ENCODE data around the gene FAM180B.
A peak's percentile ranks its signal among the peaks of the same experiment; 100 is the strongest.
"Not testable (repeated sequence)": the region's sequence is repeated elsewhere in the genome, so short reads cannot be mapped to it uniquely, and the experiment has no call there.

FAM180B gene, protein sequence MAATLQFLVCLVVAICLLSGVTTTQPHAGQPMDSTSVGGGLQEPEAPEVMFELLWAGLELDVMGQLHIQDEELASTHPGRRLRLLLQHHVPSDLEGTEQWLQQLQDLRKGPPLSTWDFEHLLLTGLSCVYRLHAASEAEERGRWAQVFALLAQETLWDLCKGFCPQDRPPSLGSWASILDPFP

DNA sequence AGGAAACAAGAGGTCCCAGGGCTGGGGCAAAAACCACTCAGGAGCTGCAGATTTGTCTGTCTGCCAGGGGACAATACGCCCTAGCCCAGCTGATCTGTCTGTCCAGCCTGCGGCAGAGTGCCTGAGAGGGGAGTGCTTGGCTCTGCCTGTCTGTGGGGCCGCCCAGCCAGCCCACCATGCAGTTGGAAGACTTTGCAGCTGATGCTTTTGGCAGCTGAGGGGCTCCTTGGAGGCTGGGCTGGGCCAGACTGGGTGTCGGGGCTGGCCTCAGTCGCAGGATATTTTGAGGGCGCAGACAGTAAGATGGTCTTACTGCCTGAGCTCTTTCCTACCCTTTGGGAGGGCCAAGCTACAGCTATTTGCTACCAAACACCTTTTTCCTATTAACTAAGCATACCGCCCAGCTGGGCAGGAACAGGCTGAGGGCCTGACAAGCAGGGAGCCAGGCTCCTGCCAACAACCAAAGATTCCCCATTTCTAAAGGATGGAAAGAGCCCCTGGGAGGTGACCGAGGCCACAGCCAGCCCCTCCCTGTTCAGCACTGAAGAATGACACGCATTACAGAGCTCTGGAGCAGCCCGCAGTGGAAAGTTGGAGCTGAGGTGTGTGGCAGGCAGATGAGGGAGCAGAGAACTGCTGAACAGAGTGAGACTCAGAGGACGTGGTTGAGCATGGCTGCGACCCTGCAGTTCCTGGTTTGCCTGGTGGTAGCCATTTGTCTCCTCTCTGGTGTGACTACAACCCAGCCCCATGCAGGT is at the start of gene FAM180B:
FAM180B (plus strand) TSS at position 581 of the 758 bp plus-strand sequence; CDS start at position 672, 91 bp downstream.
- DNase-seq: no peak

DNA sequence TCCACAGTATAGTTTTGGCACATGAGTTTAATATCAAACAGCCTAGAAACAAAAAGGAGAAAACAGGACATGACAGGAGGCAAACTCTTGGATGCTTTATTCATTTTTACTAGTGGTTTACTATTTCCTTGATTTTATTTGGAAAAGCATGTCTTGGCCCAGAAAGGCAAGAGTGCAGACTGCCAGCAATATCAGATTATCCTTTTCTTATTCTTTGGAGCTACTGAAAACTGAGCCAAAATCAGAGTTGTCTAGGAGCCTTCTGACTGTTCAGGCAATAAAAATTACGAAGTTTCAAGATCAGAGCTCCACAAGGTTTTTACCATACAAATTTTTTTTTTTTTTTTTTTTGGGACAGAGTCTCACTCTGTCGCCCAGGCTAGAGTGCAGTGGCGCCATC is 49.6 kb upstream of the FAM180B start:
- DNase-seq: no peak

DNA sequence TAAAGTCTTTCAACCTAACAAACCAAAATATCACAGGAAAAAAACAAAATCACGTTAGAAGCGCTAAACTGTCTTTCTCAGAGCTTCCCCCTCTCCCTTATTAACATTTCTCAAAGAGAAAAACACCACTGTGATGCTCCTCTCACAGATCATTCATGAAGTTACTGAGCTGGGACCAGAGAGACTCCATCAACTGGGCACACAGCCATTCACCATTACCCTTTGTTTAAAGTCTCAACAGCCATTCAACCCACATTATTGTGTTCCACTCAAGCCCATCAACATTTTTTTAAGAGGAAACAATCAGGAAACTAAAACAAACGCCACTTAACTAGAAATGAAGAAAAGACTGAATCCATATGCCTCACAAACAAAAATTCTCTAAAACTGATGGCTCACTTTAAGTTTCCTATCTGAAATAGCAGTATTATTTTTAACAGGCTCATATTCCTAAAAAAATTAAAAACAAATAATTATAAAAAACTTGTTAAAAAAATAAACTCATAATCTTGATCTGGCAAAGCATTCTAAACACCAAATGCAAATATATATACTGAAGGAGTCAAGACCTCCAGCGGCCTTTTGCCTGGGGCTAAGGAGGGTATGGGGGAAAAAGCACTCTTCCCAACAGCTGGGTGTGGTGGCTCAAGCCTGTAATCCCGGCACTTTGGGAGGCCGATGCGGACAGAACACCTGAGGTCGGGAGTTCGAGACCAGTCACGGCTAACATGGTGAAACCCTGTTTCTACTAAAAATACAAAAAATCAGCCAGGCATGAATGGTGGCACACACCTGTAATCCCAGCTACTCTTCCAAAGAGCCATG is 47.5 kb upstream of the FAM180B start:
- peak; percentile 73 for DNase-seq

DNA sequence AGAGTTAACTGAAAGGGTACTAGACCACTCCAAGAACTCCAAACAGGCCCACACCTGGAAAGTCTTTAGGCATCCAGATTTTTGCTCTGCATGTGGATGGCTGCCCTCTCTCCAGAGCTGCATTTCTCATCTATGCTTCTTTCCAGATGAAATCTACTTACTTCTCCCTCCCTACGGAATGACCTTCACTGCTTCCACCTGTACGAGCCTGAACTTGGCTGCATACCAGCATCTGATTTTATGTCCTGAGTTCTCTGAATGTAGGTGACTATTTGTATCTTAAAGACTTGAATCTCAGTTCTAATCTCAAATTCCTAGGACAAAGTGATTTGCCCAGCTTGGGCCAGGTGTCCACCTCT is 46.8 kb upstream of the FAM180B start:
- DNase-seq: no peak

DNA sequence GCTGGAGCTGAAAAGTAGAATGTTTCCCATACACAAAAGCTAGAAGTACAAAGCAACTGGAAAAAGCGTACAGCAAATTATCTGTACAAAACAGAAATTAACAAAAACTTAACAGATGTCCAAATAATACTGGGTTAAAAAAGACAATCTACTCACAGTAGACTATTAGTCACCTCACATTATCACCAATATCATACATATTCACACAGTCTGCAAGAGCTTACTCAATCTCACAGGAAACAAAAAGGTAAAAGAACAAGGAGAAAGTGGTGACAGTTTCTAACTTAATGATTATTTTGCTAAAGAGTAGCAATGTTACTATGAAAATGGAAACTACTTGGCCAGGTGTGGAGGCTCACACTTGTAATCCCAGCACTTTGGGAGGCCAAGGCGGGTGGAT is 45.4 kb upstream of the FAM180B start:
- DNase-seq: no peak

DNA sequence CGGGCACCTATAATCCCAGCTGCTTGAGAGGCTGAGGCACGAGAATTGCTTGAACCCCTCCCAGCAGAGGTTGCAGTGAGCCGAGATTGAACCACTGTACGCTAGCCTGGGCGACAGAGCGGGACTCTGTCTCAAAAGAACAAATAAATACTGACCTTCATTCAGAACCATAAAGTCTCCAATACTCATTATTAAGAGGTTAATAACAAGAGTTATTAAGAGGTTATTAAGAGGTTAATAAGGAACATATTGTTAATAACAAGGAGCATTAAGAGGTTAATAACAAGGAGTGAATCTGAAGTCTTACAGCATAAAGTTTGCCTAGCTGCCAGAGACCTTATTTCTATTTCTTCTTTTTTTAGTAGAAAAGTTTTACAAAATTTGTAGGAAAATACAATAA is 41.2 kb upstream of the FAM180B start:
- DNase-seq: no peak

DNA sequence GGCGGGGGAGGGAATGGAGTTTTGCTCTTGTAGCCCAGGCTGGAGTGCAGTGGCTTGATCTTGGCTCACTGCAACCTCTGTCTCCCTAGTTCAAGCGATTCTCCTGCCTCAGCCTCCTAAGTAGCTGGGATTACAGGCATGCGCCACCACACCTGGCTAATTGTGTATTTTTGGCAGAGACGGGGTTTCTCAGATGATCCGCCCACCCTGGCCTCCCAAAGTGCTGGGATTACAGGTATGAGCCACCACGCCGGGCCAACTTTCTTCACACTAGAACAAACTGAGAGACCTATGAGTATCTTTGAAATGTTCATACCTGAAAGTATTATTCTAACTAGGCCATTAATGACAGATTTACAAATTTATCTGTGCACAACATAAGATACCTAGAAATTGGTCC is 40.2 kb upstream of the FAM180B start:
- DNase-seq: not testable (repeated sequence)

DNA sequence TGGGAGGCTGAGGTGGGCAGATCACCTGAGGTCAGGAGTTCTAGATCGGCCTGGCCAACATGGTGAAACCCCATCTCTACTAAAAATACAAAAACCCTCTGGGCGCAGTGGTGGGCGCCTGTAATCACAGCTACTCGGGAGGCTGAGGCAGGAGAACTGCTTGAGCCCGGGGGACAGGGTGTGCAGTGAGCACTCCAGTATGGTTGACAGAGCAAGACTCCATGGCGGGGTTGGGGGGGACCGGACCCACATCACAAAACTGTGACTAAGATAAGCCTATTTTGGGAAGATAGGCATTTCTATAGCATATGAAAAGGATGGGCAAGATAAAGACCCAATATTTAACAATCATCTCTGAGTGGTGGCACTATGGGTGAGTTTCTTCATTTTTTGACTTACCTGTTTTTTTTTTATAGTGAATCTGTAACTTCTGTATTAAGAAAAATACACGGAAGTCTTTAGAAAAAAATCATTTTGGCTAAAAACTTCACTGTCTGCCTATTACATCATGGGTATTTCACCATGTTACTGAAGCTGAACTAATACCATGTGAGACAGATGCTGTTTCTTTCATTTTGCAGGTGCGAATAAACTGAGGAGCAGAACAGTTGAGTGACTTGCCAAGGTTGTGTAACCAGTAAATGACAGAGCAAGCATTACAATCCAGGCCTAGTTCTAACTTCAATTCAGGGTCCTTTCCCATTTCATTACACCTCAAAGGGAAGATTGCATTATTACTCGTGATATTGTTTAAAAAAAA is 36.0 kb upstream of the FAM180B start:
- DNase-seq: no peak

DNA sequence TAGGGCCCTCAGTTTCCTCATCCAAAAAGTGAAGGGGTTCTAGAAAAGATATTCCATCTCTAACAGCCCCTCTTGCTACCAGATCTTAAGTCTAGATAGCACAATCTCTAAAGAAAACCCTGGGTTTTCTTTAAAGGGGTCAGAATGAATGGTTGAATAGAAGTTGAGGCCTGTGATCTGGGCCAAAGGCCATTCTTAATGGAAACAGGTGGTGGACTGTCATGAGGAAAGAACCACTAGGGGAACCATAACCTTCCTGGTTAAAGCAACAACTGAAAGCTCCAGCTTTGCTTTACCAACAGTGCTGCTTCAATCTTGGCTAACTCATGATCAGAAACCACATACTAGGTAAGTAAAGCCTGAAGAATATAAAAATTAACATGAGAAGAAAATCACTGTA is 35.4 kb upstream of the FAM180B start:
- no peak for DNase-seq

DNA sequence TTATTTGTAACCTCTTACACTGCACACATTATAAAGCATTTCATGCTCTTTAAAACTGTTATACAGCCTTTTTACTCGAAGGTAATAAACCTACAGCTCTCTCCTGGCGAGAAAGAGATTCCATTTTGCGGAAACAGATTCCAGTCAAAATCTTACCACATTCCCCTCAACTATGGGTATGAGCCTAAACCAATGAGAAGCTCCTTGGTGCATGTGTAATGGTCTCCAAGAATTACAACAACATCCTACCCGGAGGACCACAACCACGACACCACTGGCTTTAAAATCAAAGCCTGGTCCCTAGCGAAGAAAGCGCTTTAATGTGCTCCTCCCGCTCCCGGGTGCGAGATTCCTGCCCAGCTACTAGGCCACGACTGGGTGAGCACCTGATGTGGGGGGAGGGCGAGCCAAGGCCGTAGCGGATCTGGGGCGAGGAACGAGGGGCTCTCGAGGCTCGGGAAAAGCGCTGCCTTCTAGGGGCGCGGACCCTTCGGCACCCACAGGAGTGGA is 34.4 kb upstream of the FAM180B start:
- DNase-seq: no peak

DNA sequence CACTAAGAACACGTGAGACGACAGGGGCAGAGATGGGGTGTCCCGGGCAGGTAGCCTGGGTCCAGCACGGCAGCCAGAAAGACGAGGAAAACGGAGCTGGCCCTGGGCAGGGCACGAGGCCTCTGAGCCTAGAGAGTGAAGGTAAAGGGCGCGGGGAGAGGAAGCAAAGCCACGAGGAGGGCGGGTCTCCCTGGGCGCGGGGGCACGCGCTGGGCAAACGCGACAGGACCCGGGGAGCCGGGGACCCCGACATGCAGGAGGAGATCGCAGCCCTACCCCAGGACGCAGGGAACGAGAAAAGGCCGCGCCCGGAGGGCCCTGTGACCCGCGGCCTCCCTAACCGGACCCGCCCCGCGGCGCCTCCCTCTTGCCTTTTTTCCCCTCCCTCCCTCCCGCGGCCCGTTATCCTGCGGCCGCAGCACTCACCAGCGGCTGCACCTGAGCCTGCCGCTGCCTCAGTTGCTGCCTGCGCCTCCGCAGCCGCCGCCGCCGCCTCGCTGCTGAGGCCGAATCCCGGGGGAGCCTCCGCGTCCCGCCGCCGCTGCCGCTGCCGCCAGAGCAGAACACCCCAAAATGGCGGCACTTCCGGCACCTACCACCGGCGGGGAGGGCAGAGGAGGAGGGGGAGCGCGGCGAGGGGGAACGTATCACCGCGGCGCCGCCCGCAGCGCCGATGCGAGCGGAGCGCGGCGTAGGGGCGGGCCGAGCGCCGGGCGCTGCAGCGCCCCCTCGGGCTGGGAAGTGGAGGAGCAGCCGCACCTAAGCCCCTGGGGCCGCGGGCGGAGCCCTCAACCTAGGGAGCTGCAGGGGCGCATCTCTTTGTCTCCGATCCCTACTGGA is 33.7 kb upstream of the FAM180B start, which contains the start of gene CELF1:
CELF1 (minus strand) TSS at position 567 of the 840 bp plus-strand sequence. CDS start 53,609 bp downstream, outside the sequence.
- DNase-seq: peak; percentile 92

DNA sequence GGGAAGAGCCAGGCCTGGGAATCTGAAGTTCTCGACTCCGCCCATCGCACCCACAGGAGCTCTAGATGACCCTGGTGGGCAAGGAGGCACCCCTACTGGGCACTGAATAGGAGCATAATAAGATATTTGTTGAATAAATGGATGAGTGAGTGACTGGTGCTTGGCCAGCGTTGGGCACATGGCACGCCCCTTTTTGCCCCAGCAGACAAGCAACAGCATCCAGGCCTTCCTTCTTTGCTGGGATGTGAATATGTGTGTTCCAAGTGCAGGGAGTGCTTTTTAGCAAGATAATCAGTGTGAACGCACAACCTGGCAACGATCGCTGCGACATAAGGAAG is 33.1 kb upstream of the FAM180B start:
- DNase-seq: no peak

DNA sequence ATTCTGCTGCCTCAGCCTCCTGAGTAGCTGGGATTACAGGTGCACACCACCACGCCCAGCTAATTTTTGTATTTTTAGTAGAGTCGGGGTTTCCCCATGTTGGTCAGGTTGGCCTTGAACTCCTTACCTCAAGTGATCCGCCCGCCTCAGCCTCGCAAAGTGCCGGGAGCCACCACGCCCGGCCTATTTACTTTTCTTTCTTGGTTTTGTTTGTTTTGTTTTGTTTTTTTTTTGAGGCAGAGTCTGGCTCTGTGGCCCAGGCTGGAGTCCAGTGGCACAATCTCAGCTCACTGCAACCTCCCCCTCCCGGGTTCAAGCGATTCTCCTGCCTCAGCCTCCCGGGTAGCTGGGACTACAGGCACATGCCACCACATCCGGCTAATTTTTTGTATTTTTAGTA is 29.5 kb upstream of the FAM180B start:
- not testable (repeated sequence) for DNase-seq

DNA sequence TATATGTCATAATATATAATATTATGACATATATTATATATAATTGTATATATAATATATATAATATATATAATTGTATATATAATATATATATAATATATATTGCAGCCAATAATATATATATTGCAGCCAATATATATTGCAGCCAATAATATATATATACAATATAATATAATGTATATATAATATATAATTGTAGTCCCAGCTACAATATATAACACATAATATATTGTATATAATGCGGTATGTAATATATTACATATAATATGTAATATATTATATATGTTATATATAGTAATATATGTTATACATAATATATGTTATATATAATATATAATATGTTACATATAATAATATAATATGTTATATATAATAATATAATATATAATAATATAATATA is 27.8 kb upstream of the FAM180B start:
- no peak for DNase-seq

DNA sequence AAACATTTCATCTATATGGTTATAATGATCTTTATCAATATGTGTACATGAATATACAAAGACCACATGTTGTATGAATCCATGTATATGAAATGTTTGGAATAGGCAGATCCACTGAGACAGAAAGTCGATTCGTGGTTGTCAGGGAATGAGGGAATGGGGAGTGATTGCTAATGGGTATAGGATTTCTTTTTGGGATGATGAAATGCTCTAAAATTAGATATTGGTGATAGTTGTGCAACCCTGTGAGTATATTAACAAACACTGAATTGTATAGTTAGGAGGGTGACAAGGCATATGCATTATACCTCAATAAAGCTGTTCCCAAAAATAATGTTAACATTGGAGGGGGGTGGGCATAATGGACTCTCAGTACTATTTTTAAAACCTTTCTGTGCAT is 26.1 kb upstream of the FAM180B start:
- DNase-seq: no peak

DNA sequence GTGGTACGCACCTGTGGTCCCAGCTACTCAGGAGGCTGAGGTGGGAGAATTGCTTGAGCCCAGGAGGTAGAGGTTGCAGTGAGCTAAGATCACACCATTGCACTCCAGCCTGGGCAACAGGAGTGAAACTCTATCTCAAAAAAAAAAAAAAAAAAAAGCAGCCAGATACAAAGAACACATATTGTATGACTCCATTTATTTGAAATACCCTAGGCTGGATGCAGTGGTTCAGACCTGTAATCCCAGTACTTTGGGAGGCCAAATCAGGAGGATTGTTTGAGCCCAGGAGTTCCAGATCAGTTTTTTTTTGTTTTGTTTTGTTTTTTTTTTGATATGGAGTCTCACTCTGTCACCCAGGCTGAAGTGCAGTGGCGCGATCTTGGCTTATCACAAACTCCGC is 24.1 kb upstream of the FAM180B start:
- DNase-seq: not testable (repeated sequence)

DNA sequence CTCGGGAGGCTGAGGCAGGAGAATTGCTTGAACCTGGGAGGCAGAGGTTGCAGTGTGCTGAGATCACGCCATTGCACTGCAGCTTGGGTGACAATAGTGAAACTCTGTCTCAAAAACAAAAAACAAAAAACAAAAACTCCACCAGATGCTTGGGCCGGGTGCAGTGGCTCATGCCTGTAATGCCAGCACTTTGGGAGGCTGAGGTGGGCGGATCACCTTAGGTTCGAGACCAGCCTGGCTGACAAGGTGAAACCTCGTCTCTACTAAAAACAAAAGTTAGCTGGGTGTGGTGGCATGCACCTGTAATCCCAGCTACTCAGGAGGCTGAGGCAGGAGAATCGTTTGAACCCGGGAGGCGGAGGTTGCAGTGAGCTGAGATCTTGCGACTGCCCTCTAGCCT is 22.1 kb upstream of the FAM180B start:
- not testable (repeated sequence) for DNase-seq

DNA sequence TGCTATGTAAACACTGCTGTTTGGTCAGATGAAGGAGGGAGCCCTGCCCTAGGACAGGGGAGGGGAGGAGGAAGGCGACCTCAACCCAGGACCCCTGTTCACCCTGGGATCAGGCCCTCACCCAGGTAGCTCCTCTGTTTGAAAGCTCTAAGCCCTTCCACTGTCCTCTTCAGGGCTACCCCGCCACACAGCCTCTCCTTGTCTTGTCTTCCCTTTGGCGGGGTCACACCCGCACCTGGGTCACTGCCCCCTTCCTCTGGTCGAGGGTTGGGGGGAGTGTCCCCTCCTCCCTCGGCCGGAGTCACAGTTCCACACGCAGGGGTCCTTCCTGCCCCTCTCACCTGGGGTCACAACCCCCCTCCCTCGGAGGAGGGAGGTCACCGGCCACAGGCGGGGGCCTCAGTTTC is 21.5 kb upstream of the FAM180B start:
- no peak for DNase-seq

DNA sequence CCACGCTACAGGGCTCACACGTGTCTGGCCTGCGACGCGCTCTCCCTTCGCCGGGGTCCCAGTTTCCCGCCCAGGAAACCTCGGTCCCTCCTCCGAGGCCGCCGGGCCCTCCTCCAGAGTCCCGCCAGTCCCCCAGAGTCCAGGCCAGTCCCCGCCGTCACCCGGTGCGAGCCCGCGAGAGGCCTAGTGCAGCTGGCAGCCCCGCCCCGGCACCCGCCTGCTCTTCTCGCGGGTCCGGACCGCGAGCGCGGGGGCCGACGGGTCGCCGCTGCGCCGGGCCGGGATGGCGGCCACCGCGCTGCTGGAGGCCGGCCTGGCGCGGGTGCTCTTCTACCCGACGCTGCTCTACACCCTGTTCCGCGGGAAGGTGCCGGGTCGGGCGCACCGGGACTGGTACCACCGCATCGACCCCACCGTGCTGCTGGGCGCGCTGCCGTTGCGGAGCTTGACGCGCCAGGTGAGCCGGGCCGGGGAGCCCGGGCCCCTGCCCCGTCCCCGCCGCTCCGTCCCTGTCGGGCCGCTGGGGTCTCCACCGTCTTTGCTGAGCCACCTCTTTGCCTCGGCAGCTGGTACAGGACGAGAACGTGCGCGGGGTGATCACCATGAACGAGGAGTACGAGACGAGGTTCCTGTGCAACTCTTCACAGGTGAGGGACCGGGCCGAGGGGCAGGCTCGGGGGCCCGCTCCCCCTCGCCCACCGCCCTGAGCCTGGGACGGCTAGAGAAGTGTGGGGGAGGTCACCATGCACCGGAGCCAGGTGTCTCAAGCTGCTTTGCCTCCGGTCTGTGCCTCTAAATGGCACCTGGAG is 20.9 kb upstream of the FAM180B start, which contains the start of gene PTPMT1:
PTPMT1 (plus strand) TSS at position 260 of the 809 bp plus-strand sequence; CDS start at position 284, 24 bp downstream.
- peak; percentile 62 for DNase-seq

DNA sequence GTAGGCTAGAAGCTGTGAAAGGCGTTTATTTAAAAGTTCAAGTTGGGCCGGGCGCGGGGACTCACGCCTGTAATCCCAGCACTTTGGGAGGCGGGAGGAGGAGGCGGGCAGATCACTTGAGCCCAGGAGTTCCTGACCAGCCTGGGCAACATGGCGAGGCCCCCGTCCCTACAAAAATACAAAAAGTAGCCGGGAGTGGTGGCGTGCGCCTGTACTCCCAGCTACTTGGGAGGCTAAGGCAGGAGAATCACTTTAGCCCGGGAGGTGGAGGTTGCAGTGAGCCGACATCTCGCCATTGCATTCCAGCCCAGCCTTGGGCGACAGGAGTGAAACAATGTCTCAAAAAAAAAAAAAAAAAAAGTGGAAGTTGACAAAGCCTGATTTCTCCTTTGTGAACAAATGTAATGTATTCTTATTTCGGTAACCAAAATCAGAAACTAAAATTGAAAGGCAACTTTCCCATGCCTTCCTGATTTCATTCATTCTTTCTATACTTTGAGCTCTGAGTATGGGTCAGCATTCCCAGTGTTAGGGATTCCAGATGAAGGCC is 20.3 kb upstream of the FAM180B start:
- DNase-seq: no peak

DNA sequence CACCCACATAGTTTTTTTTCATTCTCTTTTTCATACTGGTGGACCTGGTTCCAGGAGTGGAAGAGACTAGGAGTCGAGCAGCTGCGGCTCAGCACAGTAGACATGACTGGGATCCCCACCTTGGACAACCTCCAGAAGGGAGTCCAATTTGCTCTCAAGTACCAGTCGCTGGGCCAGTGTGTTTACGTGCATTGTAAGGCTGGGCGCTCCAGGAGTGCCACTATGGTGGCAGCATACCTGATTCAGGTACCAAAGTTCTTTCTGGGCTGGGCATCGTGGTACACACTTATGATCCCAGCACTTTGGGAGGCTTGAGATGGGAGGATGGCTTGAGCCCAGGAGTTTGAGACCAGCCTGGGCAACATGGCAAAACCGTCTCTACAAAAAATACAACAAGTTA is 16.8 kb upstream of the FAM180B start:
- no peak for DNase-seq

All from COR-L47 (cell line).